HG03064 (cell line): ENCODE data around the gene GALNT5.
"Not testable (repeated sequence)": the region's sequence is repeated elsewhere in the genome, so short reads cannot be mapped to it uniquely, and the experiment has no call there.

ENCODE experiments used
- ATAC-seq: cut with Tn5 transposase; IDR thresholded peaks from one replicate; pipeline ENCODE4 v1.9.1; 2021; ENCODE audit warnings: low read depth; ENCODE audit not compliant: unreplicated experiment

The GALNT5 gene

DNA sequence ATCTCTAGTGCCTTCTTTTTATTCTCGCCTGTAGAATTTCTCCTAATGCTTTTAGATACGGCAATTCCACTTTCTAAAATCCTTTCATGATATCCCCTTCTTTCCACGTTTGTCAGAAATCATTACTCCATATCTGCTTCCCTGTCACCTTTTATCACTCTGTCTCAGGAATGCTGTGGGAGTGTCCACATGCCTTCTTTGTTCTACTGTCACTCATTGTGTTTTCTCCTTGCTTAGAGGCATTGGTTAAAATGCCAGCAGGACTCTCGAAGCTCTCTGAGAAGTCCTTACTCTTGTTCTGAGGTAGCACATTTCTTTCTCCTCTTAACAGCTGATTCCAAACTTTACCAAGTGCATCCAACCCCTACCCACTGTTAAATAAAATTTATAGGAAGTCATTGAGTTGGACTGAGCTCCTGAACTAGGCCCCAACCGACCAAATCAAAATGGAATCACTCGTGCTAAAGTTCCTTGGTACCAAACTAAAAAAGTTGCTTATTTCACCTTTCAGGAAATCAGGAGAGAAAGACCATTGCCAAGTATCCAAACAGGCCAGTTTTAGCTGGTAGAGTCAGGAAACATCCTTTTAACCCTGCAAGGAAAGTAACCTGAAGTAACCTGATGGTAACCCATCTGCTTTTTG is 10.6 kb upstream of the GALNT5 start:
- ATAC-seq: no peak

DNA sequence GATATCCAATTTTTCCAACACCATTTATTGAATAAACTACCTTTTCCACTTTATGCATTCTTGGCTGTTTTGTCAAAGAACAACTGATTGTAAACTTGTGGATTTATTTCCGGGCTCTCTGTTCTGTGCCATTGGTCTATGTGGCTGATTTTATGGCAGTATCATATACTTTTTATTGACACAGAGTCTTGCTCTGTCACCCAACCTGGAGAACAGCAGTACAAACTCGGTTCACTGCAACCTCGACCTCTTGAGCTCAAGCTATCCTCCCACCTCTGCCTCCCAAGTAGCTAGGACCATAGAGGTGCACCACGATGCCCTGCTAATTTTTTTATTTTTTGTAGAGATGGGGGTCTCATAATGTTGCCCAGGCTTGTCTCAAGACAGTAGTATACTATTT is 6.7 kb upstream of the GALNT5 start:
- ATAC-seq: no peak

DNA sequence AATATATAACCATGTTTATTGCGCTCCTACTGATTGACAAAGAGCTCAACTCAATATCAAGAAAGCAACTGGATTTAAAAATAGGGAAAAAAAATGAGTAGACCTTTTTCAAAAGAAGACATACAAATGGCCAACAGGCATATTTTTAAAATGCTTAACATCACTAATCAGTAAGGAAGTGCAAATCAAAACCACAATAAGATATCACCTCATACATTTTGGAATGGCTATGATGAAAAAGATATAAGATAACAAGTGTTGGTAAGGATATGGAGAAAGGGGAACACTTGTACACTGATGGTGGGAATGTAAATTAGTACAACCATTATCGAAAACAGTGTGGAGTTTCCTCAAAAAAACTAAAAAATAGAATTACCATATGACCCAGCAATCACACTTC is 5.6 kb upstream of the GALNT5 start:
- ATAC-seq: no peak

DNA sequence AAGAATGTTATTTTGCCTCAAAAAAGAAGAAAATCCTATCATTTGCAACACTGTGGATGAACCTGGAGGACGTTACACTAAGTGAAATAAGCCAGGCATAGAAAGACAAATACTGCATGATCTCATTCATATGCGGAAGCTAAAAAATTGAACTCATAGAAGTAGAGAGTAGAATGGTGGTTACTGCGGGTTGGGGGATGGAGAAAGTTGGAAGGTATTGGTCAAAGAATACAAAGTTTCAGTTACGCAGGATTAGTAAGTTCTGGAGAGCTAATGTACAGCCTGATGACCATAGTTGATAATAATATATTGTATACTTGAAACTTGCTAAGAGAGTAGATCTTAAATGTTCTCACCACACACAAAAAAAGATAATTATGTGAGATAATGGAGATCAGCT is 5.0 kb upstream of the GALNT5 start:
- ATAC-seq: no peak

DNA sequence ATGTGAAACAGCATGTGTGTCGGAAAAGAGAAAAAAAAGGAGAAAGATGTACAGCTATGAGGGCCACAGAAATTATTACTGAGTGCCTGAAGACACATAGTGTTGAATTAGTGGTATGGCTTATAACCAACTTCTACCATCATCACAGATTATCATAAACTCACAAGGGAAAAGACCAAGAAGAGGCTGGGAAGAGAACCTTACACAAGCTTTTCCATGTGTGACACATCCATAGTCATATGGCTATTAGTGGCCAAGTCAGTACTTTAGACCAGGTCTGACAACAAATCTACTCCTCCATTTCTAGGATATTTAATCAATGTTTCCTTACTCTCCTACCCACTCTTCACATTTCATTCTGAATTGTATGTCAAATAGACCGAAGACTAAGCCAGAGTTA is 3.5 kb upstream of the GALNT5 start:
- no peak for ATAC-seq

DNA sequence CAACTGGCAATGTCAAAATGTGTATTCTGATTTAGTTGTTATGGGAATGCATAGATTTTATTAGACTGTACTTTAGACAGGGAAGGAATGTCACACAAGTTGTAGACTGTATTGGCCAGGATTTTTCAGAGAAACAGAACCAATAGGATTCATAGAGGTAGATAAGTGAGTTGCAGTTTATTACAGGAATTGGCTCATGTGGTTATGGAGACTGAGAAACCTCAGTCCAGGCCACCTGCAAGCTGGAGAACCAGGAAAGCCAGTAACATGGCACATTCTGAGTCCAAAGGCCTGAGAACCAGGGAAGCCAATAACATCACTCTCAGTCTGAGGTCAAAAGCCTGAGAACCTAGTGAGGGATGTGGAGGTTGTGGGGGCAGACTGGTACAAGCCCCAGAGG is 1.8 kb upstream of the GALNT5 start:
- no peak for ATAC-seq

DNA sequence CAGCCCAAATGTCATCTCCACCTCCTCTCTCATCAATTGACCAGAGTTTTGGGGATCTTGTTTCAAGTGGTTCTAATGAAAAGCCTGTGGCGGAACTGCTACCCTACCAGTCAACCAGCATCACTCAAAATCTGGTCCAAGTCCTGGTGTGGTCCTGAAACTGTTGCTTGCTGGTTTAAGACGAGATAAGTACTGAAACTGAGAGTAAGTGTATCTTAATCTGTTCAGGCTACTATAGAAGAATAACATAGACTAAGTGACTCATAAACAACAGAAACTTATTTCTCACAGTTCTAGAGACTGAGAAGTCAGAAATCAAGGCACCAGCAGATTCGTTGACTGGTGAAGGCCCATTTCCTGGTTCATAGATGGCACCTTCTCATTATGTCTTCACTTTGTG is 879 bp upstream of the GALNT5 start:
- ATAC-seq: peak; percentile 98

DNA sequence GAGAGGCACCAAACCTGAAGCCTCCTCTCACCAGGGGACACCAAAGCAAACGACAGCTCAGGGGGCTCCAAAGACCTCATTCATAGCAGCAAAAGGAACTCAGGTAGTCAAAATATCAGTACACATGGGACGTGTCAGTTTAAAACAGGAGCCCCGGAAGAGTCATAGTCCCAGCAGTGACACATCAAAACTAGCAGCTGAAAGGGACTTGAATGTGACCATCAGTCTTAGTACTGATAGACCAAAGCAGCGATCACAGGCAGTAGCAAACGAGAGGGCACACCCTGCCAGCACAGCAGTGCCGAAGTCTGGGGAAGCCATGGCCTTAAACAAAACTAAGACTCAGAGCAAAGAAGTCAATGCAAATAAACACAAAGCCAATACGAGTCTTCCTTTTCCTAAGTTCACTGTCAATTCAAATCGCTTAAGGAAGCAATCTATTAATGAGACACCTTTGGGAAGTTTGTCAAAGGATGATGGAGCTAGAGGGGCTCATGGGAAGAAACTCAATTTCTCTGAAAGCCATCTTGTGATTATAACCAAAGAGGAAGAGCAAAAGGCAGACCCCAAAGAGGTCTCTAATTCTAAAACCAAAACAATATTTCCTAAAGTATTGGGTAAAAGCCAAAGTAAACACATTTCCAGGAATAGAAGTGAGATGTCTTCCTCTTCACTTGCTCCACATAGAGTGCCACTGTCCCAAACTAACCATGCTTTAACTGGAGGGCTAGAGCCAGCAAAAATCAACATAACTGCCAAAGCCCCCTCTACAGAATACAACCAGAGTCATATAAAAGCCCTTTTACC is 1.2 kb downstream of the GALNT5 start:
- ATAC-seq: no peak

DNA sequence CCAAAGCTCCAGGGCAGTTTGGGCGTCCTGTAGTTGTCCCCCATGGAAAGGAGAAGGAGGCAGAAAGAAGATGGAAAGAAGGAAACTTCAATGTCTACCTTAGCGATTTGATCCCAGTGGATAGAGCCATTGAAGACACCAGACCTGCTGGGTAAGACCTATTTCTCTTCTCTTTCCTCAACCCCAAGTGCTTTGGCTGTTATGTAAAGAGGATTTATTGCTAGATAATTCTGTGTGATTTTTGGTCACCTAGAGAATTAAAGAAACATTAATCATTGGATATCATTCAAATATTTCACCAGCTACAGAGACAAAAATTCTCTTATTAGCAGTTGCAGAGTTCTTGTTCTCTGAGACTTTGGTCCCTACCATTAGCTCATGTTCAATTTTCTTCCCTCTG is 1.9 kb downstream of the GALNT5 start:
- no peak for ATAC-seq

DNA sequence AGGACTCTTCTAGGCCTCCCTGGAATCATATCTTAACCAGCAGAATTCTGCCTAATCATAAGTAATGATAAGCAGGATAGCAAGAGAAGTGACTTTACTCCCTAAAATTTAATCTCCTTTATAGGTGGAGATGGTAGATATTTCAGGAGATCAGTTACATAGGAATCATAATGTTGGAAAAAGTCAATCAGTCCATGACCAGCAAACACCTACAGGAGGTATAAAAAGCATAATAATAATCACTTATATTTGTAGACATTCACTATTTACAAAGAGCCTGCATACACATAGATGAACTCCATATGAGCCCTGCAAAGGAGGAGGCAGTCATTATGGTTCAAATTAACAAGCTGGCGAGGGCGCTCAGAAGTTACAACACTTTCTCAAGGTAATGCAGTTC is 2.5 kb downstream of the GALNT5 start:
- ATAC-seq: no peak

DNA sequence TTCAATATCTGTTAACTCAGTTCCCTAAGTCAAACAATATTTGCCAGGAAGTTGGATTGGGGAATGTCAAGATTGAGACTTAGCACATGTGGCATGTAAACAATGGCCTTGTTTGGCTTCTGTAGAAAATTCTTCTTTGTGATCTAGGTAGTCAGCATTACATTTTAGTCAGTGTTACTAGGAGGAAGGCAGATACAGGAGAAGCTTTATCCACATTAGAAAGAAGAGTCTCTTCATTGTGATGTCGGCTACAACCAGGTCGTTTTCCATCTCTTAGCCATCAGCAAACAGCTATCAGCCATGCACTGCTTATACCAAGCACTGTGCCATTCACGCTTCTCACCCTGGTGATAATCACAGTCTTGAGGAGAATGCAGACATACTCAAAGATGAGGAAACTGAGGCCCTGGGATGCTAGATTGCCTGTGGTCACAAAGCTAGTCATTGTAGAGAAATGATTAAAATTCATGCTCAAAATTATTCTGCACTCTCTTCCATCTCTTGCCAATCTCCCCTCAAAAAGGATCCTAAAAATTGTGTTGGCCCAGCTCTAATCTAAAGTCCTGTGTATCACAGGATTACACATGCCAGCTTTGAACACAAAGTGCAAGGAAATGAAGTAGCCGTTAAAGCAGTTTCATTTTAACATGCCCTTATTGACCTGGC is 3.2 kb downstream of the GALNT5 start:
- ATAC-seq: no peak

DNA sequence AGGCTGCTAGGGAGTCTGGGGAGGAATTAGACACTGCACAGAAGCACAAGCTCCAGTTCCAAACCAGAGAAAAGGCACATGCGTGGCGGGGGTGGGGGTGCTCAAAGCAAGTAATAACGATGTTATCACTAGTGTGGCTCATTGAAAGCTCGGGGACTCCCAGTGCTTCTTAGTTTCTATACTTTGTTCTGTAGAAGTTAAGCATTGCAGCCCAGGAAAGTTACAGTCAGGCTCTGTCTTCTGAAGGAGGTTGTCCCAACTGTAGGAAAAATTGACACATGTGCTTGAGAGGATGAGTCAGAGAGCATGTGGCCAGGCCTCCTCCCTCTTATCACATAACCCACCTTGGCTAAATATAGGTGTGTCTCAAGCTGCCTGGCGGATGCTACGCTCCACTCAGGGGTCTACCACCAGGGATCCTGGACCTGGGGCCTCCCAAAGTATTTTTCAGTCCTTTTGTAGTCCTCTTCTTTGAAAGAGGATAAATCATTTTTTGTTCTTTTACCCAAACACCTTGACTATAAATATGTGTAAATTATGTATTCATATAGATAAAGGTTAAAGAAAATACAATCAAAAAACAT is 3.8 kb downstream of the GALNT5 start:
- no peak for ATAC-seq

DNA sequence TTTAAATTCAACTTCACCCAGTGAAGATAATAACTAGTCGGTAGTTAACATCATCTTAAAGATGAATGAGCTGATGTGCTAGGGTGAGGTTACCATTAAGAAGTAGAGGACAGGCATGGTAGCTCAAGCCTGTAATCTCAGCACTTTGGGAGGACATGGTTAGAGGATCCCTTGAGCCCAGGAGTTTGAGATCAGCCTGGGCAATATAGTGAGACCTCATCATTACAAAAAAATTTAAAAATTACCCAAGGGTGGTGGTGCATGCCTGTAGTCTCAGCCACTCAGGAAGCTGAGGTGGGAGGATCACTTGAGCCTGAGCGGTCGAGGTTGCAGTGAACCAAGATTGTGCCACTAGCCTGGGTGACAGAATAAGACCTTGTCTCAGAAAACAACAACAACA is 4.7 kb downstream of the GALNT5 start:
- ATAC-seq: no peak

DNA sequence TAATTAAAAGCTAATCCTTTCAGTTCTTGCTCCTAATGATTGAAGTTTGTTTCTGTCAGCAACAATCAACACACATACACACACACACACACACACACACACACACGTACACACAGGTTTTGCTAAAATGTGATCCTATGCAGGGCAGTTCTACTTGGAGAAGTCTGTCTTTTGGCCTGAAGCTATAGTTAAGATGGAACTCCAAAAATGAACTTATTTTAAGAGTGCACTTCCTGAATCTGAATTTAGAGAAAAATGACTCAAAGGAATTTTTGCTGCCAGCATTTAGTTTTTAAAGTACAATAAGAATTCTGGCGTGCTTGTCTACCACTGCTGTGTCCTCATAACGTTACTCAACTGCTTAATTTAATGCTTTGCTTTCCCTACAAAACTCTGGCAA is 6.6 kb downstream of the GALNT5 start:
- no peak for ATAC-seq

DNA sequence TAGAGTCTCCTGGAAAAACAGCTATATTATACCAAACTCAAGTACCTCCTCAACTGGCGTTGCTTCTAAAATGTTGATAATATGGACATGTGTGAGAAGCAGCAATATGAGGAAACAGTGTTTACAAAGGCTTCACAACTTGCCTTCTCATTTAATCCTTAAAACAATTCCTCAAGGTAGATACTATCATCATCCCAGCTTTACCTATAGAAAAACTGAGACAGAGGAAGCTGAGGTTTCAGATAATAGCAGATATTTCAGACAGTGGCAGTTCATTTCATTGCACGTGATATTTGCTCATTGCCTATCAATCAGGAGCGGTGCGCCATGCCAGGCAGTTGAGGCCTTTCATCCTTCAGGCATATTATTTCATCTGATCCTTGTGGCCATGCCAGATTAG is 8.3 kb downstream of the GALNT5 start:
- ATAC-seq: no peak

DNA sequence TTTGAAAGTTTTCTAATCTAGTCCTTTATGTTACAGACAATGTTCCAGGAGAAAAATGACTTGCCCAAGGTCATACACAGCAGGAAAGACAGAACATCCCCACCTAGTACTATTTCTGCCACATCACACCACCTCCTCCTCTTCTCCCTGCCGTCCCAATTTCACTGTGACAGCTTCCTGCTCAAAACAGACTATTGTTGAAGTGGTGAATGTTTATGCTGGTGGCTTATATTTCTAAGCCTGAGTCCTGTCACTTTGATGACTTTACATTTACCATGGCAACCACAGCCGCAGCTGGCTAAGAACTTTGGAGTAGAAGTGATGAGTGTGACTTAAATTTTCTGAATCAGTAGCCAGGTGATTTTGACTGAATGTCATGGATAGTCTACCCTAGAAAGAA is 10.0 kb downstream of the GALNT5 start:
- ATAC-seq: no peak

DNA sequence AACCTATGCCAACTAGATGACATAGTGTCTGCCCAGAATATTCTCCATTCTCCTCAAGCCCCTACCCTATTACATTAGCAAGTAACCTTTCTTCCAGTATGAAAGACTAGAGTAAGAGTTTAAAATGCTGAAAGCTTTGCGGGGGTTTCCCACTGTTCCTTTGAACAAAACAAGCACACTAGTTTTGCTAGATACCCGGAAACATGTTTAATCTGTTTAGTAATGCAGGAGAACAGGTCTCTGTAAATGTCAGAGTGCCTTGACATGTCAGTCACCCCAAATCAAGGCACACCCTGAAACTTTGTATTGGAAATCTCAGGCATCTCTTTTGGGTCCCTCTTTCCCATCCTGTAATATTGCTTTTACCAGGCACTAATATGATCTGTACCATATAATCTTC is 11.6 kb downstream of the GALNT5 start:
- ATAC-seq: no peak

DNA sequence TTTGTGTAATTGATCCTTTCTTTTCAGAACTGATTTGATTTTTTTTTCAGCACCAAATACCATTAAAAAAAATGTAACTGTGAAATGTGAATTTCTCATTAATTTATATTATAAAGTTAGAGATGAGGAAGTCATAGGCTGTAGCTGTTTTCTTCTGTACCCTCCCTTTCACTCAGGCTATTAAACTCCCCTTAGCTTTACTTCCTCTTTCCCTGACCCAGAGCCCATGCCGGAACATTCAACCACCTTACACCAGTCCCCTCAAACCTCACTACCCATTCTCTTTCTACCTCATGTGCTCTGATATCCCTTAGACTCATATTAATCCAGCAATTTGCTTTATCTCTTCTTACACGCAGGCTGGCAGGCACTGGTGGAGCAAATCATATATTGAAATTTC is 12.4 kb downstream of the GALNT5 start:
- ATAC-seq: no peak

DNA sequence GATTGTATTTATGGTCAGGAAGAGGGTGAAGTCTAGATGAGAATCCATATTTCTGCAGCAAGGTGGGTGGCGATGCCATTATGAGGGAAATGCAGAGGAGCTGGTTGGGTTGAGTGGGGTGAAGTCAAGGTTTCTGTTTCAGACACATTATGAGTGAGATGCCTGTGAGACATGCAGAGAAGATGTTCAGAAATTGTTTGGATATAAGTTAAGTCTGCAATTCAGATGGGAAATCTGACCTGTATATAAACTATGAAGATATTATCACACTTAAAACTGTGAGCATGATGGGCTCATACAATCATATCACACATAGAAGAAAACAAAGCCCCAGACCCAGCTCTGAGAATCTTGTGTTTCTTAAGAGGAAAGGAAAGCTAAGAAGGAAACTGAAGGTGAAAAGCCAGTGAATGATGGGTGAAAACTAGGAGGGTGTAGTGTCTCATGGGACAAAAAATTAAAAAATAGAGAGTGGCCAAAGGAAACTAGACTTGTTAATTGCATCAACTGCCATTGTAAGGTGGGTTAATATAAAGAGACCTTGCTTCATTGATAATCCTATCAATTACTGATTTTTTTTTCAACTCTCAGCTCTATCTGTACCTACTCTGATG is 14.2 kb downstream of the GALNT5 start:
- ATAC-seq: no peak

DNA sequence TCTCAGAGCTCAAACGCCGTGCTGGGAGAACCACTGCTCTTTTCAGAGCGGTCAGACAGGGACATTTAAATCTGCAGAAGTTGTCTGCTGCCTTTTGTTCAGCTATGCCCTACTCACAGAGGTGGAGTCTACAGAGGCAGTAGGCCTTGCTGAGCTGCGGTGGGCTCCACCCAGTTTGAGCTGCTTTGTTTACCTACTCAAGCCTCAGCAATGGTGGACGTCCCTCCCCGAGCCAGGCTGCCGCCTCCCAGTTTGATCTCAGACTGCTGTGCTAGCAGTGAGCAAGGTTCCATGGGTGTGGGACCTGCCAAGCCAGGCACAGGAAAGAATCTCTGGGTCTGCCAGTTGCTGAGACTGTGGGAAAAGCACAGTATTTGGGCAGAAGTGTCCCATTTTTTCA is 21.8 kb downstream of the GALNT5 start:
- ATAC-seq: not testable (repeated sequence)

DNA sequence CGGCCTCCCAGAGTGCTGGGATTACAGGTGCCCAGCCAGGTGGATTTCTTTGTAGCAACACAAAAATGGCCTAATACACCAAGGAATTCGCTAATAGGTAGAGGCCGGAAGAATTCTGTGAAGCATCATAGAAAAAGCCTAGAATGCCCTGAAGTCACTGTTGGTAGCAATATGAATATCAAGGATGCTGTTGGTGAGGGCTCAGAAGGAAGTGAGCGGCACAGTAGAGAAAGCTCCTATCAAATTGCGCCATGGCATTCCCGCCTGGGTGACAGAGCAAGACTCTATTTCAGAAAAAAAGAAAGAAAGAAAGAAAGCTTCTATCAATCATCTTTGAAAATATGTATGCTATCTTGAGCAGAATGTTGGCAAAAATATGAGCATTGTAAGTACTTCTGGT is 23.8 kb downstream of the GALNT5 start:
- ATAC-seq: no peak
